A549 treated with AZD9567 at 1 μM for 4 hours (cell line): ENCODE data around the gene CCDC91. TPM values are rescaled to one million over a fixed set of nuclear protein-coding genes. Genes with fewer than 3 reads are reported as not detected.

Experiments
- total RNA-seq: library from RNA; stranded (reverse); fragments of 200-300 nt; extraction: Qiagen RNA extraction; gene quantifications from 5 replicates; pipeline ENCODE4 v1.2.3, GENCODE V29; 2022; ENCODE audit not compliant: insufficient read depth

CCDC91 gene, protein sequence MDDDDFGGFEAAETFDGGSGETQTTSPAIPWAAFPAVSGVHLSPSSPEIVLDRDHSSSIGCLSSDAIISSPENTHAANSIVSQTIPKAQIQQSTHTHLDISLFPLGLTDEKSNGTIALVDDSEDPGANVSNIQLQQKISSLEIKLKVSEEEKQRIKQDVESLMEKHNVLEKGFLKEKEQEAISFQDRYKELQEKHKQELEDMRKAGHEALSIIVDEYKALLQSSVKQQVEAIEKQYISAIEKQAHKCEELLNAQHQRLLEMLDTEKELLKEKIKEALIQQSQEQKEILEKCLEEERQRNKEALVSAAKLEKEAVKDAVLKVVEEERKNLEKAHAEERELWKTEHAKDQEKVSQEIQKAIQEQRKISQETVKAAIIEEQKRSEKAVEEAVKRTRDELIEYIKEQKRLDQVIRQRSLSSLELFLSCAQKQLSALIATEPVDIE
- total RNA-seq = 16.7 to 21.1 TPM (median 18.1 TPM) in 5 replicates

DNA sequence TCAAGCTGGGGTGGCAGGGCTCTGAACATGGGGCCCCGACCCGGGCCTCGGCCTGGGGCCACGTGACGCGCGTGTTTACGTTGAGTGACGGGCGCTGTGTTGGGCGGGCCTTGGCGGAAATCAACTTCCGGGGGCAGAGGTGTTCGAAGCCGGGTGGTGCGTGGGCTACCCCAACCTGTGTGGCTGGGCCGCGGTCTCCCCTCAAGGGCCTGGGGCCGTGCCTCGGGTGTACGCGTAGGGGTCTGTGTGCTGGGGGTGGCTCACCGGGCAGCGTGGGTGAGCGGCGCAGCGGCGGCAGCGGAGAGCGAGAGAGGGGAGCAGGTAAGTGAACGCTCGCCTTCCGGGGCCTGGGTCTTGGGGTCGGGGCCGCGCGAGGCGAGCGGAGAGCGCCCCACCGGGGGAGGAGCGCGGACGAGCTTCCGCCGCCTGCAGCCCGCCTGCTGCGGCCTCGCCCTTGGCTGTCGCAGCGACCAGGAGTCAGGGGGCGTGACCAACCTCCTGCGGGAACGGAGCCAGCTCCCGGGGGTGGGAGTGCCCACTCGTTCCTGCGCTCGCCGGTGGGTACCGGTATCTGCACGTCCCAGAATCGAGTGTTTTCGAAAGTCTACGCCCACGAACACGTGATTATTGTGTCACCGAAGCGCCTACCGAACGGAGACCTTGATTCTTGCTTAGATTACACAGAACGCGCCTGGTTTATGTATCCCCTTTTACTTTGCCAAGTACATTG, at the start of gene CCDC91:
TSS of gene CCDC91 (plus strand) at position 136 of the 730 bp plus-strand sequence. CDS start 66,760 bp downstream, outside the sequence.

Other genes starting within 250 kb of the CCDC91 start
- gene PTHLH, start 217.7 kb upstream of the CCDC91 start, total RNA-seq = 10.6 to 12.9 TPM (median 12.7 TPM) in 5 replicates